Measurements from ENCODE around the gene LINGO1.

The LINGO1 gene

DNA sequence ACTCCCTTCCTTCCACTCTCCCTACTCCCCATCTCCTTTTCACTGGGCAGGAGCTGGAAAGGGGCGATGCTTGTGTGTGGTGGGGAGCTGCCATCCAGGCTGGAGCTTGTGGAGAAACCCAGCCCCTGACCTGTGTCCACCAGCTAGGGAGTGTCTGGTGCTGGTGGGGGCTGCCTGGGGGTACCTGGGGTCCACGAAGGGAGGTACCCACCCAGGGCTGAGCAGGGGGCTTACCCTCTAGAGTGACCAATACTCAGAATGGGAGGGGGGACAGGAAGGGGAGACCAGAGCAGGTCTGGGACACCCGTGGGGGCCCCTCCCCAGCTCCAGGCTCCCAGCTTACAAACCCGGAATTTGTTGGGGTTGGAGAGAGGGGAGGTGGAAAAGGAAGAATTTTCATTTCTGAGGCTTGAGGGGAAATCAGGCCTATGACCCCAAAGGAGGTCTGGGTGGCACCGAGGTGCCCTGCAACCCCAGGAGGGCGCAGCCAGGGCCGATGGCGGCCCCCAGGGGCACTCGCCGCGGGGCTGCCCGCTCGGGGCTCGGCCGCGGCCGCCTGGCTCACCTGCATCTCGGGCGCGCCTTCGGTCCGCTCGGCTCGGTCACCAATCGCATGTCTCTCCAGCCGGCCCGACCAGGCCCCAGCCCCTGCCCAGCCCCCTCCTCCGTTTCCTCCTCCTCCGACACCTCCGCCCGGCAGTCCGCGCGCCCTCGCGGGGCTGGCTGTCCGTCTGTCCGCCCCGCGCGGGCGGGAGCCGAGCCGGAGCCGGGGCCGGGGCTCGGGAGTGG, 773 bp downstream of the LINGO1 start:
- DNase-seq, result no peak

GRCh38 chr15:77630956-77631744, 1.6 kb downstream of the LINGO1 start:
- no peak for DNase-seq

DNA sequence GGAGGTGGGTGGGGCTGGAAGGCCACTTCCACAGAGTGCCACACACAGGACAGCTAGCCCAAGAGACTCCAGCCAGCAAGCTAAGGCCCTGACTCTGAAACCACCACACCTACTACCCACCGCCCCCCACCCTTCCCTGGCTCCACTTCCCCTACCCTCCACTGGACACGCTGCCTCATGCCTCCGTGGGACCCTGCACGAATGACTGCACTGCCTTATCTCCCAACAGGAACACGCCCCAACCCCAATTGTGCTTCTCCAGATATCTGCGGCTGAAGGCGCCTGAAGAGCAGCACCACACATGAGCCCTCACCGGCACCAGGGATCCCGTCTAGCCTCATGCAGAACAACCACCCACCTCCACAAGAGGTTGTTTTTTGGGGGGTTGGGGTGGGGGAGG, 2.7 kb downstream of the LINGO1 start:
- DNase-seq, result no peak

- no peak for DNase-seq
Measured at GRCh38 chr15:77629070-77630030, 3.4 kb downstream of the LINGO1 start.

- DNase-seq, result no peak
Measured at GRCh38 chr15:77628010-77628409, 4.7 kb downstream of the LINGO1 start.

- no peak for DNase-seq
Measured at GRCh38 chr15:77627581-77627980, 5.1 kb downstream of the LINGO1 start.

DNA sequence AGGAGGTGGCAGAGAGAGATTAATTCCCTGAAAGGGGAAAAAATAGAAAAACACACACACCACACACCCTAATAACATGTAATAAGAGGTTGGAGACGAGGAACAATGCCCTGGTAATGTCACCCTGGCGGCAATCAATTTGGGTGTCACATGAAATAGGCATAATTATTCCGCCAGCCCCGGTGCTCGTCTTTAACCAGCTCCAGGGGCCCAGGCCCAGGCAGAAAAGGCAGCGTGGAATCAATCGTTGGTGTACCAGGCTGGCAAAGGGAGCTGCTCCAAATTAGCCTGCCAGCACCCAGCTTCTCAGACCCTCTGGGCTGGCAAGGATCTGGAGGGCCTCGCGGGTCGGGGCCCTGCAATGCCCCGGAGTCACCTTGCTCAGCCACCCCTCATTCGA, 5.6 kb downstream of the LINGO1 start:
- no peak for DNase-seq

- DNase-seq, result no peak
Measured at GRCh38 chr15:77626002-77626401, 6.7 kb downstream of the LINGO1 start.

DNA sequence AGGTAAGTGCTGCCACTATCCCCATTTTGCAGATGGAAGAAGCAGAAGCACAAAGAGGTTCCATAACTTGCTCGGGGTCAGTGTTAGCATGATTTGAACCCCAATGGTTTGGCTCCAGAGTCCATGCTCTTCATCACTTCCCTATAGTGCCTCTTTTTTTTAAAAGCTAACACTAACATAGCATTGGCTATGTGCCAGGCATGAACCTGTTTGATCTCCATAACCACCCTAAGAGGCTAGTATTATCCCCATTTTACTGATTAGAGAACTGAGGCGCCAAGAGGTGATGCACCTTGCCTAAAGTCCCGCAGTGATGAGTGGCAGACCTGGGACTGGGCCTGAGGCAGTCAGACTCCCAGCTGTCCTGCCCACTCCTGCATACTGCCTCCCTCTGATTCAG, 7.3 kb downstream of the LINGO1 start:
- DNase-seq, result no peak

DNA sequence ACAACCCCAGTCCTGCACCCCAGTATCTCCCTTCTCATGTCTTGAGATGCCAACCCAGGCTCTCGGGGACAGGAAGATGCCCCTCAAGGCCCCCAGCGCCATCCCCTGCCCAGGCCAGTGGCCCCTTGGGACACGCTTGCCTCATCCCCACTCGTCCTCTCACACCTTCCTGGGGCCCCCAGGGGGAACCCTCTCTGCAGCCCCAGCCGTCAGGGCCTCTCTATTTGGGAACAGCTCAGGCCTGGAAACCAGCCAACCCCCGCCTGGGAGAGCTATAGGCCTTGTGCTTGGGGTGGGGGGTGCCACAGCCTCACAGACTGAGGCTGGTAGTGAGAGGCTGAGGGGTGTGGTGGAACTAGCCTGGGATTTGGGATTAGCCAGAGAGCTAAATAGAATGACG, 7.8 kb downstream of the LINGO1 start:
- DNase-seq, result no peak

DNA sequence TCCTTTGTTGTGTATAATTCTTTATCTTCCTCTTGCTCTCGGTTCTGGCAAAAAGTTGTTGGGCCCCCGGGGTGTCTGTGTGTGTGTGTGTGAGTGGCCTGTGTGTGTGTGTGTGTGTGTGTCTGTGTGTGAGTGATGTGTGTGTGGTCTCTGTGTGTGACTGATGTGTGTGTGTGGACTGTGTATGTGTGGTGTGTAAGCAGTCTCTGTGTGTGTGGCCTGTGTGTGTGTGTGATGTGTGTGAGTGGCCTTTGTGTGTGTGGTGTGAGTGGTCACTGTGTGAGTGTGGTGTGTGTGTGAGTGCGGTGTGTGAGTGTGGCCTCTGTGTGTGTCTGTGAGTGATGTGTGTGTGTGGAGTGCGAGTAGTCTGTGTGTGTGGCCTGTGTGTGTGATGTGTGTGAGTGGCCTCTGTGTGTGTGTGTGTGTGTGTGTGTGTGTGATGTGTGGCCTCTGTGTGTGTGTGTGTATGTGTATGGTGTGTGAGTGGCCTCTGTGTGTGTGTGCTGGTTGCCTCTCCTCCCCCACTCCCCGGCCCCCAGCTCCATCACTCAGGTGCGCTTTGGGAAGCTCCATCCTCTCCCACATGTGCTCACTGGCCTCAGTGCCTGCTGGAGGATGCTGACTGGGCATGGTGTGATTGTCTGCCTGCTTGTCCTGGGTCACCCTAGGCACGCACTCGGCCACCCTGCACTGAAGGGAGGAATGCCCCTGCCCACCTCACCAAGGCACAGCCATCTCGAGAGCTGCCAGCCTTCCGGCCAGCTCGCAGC, 8.8 kb downstream of the LINGO1 start:
- DNase-seq, result no peak

- no peak for DNase-seq
Measured at GRCh38 chr15:77622934-77623754, 9.6 kb downstream of the LINGO1 start.

GRCh38 chr15:77622209-77622933, 10.3 kb downstream of the LINGO1 start:
- DNase-seq, result no peak

GRCh38 chr15:77621847-77622208, 10.9 kb downstream of the LINGO1 start:
- no peak for DNase-seq

DNA sequence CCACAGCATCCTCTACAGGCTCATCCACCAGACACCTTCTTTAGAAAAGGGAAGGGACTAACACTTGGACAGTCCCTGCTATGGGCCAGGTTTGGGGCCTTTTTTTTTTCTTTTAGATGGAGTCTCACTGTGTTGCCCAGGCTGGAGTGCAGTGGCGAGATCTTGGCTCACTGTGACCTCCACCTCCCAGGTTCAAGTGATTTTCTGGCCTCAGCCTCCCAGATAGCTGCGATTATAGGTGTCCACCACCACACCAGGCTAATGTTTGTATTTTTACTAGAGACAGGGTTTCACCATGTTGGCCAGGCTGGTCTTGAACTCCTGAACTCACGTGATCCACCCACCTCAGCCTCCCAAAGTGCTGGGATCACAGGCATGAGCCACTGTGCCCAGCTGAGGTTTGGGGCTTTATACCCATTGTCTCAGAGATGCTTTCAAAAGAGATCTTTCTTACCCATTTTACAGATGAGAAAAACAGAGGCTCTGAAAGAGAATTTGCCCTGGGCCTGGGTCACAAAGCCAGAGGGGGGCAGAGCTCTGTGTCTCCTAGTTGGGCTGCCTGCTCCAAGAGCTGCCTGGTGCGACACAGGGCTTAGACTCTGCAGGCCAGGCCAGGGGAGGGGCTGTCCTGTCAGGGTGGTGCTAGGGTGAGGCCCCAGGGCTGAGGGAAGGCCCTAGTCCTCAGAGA, 11.6 kb downstream of the LINGO1 start:
- no peak for DNase-seq

- no peak for DNase-seq
Measured at GRCh38 chr15:77620297-77620696, 12.4 kb downstream of the LINGO1 start.

DNA sequence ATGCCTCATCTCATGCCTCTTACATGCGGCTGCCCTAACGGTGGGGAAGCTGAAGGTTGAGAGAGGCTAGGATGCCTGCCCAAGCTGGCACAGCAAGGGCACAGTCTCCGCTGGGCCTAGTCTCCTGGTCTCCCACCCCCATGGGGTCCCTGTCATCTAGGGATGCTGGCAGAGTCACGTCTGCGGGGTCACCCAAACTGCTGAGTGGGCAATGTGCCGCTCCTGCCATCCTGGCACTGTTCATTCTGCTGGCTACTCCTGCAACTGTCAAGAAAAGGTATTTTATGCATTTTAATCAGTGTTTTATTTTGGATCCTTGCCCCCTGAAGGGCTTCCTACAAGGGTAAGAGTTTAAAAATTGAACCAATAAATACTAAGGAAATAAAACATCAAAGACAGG, 12.8 kb downstream of the LINGO1 start:
- DNase-seq, result no peak

DNA sequence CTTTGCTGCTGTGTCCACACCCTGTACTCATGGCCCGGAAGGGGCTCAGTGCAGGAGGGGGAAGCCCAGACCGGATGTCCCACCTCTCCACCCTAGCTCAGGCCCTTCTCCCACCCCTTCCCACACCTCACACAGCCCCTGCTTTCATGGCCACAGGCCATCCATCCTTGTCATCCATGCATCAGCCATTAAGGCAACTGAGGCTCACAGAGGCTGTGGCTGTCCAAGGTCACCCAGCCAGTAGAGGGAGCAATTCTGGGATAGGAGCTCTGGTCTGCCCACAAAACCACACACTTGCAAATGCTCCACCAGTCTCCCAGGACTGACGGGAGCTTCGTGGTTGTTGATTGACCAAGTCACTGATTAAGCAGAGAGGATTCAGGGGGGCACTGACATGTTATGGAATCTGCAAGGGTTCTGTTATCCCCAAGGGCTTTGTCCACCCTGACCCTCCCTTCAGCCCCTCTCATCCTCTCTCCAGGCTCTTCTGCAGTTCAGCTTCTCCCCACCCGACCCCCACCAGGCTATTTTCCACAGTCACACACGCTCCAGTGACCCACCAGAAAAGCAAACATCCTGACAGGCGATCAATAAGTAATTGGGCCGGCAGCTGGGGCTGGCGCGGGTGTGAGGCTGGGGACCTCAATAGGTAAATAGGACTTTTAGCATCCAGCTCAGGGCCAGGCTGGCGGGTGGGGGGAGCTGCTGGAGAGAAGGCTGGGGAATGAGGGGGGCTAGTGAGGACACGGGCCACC, 15.1 kb downstream of the LINGO1 start:
- no peak for DNase-seq

GRCh38 chr15:77616072-77616471, 16.6 kb downstream of the LINGO1 start:
- no peak for DNase-seq
